Body of pancreas (tissue), 4 donors: Measurements from ENCODE around the gene PLPP4. TPM values are rescaled to one million over a fixed set of nuclear protein-coding genes. Genes with fewer than 3 reads are reported as not detected.

Source experiments
- ATAC-seq: fragments of 150-250 bp; one replicate; pipeline ENCODE4 v1.9.1; 2016
- DNase-seq, 4 donors: peaks; one replicate each; pipeline ENCODE4 v3.0.0-alpha.2; 2019
- H3K27ac ChIP-seq, 4 donors: fragments of 200-600 bp; sonication (generic); 1 replicate in 3 of 4; 2 replicates in 1 of 4; pipeline versions ENCODE4 v1.5.1 to v1.6.1; 2016 to 2019; ENCODE audit warnings: mild to moderate bottlenecking in 1 of 4, mixed read lengths in 1 of 4, moderate library complexity in 1 of 4
- H3K27me3 ChIP-seq, 2 donors: fragments of 200-600 bp; sonication (generic); one replicate each; pipeline ENCODE4 v1.6.0; 2016; ENCODE audit warnings: mild to moderate bottlenecking in 1 of 2
- H3K36me3 ChIP-seq, 2 donors: fragments of 200-600 bp; sonication (generic); replicated peaks in 1 of 2; 2 replicates each; pipeline ENCODE4 v1.5.1; 2016; ENCODE audit warnings: low read depth in 2 of 2; ENCODE audit not compliant: insufficient read depth in 1 of 2
- H3K4me1 ChIP-seq: fragments of 200-600 bp; sonication (generic); one replicate; pipeline ENCODE4 v1.6.0; 2016
- H3K4me3 ChIP-seq, 2 donors: fragments of 200-600 bp; sonication (generic); 1 replicate in 1 of 2; 2 replicates in 1 of 2; pipeline ENCODE4 v1.5.1; 2016 to 2019
- H3K9me3 ChIP-seq, 3 donors: fragments of 200-600 bp; sonication (generic); 1 replicate in 2 of 3; 2 replicates in 1 of 3; pipeline ENCODE4 v1.5.1; 2016
- CTCF ChIP-seq, 7 experiments: fragments of 450-650 bp in 4 of 7; fragments of 200-600 bp in 3 of 7; sonication (generic) in 3 of 7; IDR thresholded peaks; one replicate each; pipeline ENCODE4 v1.5.1; 2016 to 2019; ENCODE audit warnings: antibody characterized with exemption in 7 of 7
- POLR2A ChIP-seq, 3 donors: fragments of 450-650 bp; IDR thresholded peaks; one replicate each; pipeline ENCODE4 v1.6.1; 2016; ENCODE audit warnings: antibody characterized with exemption in 3 of 3, mild to moderate bottlenecking in 2 of 3
- WGBS, 2 donors: methylation state at CpG; one replicate each; pipeline ENCODE4 v1.1.5; 2017; 5-methylcytosine and 5-hydroxymethylcytosine counted together
- intact Hi-C: fragments of 100-400 bp; cut with DNase I; formaldehyde crosslinking; loops from one replicate; pipeline ENCODE4 v1.15.1; 2023
- total RNA-seq, 2 donors: library from RNA; depleted of rRNA; stranded (reverse); fragments of >200 nt; gene quantifications; one replicate each; pipeline ENCODE4 v1.1.0, GENCODE V29; 2016

PLPP4 gene
- total RNA-seq, 2 donors from 2014 or later = 0.78 TPM; not detected in 1

DNA sequence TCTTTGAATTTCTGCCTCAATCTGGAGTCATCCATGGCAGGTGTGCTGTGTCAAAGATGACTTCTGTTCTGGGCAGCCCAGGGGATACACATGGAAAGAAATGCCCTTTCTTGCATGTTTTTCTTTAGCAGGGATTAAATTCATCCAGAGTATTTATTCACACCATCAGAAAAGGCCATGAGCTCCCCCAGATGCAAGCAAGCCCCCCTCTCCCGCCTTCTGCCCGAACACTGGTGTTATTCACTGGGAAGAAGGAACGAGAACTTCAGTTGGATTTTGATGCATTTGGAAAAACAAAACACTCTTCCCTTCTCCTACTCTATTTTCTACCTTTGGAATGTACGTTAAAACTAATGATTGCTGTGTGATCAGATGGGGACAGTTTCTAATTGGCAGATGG is 1.4 kb downstream of the PLPP4 start:
- no peak for TF ChIP-seq CTCF (IDR thresholded peaks at IDR 0.05)
- TF ChIP-seq POLR2A (IDR thresholded peaks at IDR 0.05) = no peak
- ATAC-seq = no peak
- no peak overlapping the region for H3K4me3 ChIP-seq
- no peaks in the 10 kb centered on the region for H3K9me3 ChIP-seq
- H3K27ac ChIP-seq = no peak overlapping the region
- H3K27me3 ChIP-seq = peaks cover 0 to 16% of the 10 kb centered on the region in 2 donors
- intact Hi-C loops = no loop called here
- H3K4me1 ChIP-seq = peaks cover 24% of the 10 kb centered on the region
- H3K36me3 ChIP-seq = no peaks in the 10 kb centered on the region
- no peak for DNase-seq
- 51 to 53% methylated on average over 4 of the region's 4 CpGs for WGBS, 2 donors

GRCh38 chr10:120459185-120459584 is 2.2 kb downstream of the PLPP4 start:
- no peaks in the 10 kb centered on the region for H3K36me3 ChIP-seq
- no peaks in the 10 kb centered on the region for H3K9me3 ChIP-seq
- ATAC-seq = no peak
- peaks cover 24% of the 10 kb centered on the region for H3K4me1 ChIP-seq
- H3K27ac ChIP-seq = no peak overlapping the region
- no peak for DNase-seq
- intact Hi-C loops = no loop called here
- H3K4me3 ChIP-seq = no peak overlapping the region
- no peak for TF ChIP-seq POLR2A (IDR thresholded peaks at IDR 0.05)
- no peak for TF ChIP-seq CTCF (IDR thresholded peaks at IDR 0.05)
- peaks cover 0 to 16% of the 10 kb centered on the region in 2 donors for H3K27me3 ChIP-seq
- WGBS, 2 donors = 14 to 27% methylated on average over 5 of the region's 5 CpGs

GRCh38 chr10:120460186-120460585 is 3.2 kb downstream of the PLPP4 start:
- WGBS, 2 donors = 71 to 90% methylated on average over 1 of the region's 1 CpG
- H3K4me3 ChIP-seq = no peak overlapping the region
- ATAC-seq = no peak

DNA sequence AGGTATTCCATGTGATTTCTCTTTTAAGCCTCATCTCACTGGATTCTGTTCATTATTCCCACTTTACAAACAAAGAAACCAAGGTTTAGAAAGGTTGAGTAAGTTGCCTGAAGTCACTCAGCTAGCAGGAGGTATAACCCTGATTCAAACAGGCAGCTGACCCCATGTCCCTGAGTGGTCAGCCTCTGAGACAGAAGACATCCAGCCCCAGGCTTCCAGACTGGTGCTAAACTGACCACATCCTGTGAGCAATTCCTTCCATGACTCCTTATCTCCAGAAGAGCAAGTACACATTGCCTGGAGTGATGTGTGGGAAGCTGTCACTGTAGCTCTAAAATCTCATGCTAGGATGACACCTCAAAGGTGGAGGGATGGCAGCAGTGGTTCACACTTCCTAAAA is 3.7 kb downstream of the PLPP4 start:
- Histone ChIP-seq H3K27me3 (peaks cover 0 to 16% of the 10 kb centered on the region in 2 donors), H3K4me3 (no peak overlapping the region), H3K36me3 (no peaks in the 10 kb centered on the region), H3K27ac (no peak overlapping the region), H3K9me3 (no peaks in the 10 kb centered on the region), H3K4me1 (peaks cover 24% of the 10 kb centered on the region)
- no peak for ATAC-seq
- no peak for DNase-seq
- TF ChIP-seq CTCF (IDR thresholded peaks at IDR 0.05) (no peak), POLR2A (IDR thresholded peaks at IDR 0.05) (no peak)
- intact Hi-C loops = no loop called here

More at GRCh38 chr10:120460186-120460585, 3.2 kb downstream of the PLPP4 start:
- H3K27ac ChIP-seq = no peak overlapping the region
- H3K9me3 ChIP-seq = no peaks in the 10 kb centered on the region
- TF ChIP-seq CTCF (IDR thresholded peaks at IDR 0.05) = no peak
- no peak for TF ChIP-seq POLR2A (IDR thresholded peaks at IDR 0.05)
- H3K4me1 ChIP-seq = peaks cover 24% of the 10 kb centered on the region
- H3K27me3 ChIP-seq = peaks cover 0 to 16% of the 10 kb centered on the region in 2 donors
- no peaks in the 10 kb centered on the region for H3K36me3 ChIP-seq
- no peak for DNase-seq
- intact Hi-C loops = no loop called here

GRCh38 chr10:120462018-120462682 is 5.1 kb downstream of the PLPP4 start:
- 84 to 92% methylated on average over 8 of the region's 8 CpGs for WGBS, 2 donors

More at GRCh38 chr10:120462018-120462682, 5.1 kb downstream of the PLPP4 start:
- Histone ChIP-seq H3K36me3 (no peaks in the 10 kb centered on the region), H3K4me1 (peaks cover 16% of the 10 kb centered on the region), H3K27me3 (peaks cover 0 to 16% of the 10 kb centered on the region in 2 donors), H3K4me3 (no peak overlapping the region), H3K27ac (no peak overlapping the region), H3K9me3 (no peaks in the 10 kb centered on the region)
- ATAC-seq (no peak), DNase-seq (no peak)
- TF ChIP-seq CTCF (IDR thresholded peaks at IDR 0.05) = no peak
- TF ChIP-seq POLR2A (IDR thresholded peaks at IDR 0.05) = no peak
- intact Hi-C loops = no loop called here
